Measurements from ENCODE around the gene ST8SIA5. TPM values are rescaled to one million over a fixed set of nuclear protein-coding genes. Genes with fewer than 3 reads are reported as not detected.

ST8SIA5 gene
- total and polyA plus RNA-seq, 2 donors (not counting 1 experiment from before 2014, with no cell fraction given): under 0.01 to 0.01 TPM

DNA sequence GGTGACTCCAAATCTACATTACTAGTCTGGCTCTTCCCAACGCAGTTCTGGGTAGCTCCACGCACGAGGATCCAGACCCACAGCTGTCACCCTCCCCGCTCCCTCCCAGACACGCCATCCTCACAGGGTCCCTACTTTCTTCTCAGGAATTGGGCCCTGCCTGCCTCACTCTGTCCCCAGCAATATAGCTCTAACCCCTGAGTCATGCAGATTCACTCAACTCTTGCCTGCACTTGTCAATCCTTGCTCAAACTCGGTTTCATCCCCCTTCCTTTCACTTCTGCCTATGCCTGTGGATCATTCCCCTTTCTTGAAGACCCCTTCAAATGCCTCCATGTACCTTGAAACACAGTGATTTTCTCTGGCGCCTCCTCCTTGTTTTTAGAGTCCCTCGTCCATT is 5.0 kb downstream of the ST8SIA5 start:
- TF ChIP-seq EZH2 (IDR thresholded peaks at IDR 0.05; ENCODE audit: low read length, missing control alignments): no peak
- TF ChIP-seq, protein P1, sequence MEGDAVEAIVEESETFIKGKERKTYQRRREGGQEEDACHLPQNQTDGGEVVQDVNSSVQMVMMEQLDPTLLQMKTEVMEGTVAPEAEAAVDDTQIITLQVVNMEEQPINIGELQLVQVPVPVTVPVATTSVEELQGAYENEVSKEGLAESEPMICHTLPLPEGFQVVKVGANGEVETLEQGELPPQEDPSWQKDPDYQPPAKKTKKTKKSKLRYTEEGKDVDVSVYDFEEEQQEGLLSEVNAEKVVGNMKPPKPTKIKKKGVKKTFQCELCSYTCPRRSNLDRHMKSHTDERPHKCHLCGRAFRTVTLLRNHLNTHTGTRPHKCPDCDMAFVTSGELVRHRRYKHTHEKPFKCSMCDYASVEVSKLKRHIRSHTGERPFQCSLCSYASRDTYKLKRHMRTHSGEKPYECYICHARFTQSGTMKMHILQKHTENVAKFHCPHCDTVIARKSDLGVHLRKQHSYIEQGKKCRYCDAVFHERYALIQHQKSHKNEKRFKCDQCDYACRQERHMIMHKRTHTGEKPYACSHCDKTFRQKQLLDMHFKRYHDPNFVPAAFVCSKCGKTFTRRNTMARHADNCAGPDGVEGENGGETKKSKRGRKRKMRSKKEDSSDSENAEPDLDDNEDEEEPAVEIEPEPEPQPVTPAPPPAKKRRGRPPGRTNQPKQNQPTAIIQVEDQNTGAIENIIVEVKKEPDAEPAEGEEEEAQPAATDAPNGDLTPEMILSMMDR (conservative IDR thresholded peaks at IDR 0.05 in 1 of 2, IDR thresholded peaks at IDR 0.05 in 1 of 2; ENCODE audit: low read depth in 1 of 2, low read length in 2 of 2): no peak
- Histone ChIP-seq H3K36me3 (ENCODE audit: control insufficient read depth, insufficient read depth, low read length) (no peaks in the 10 kb centered on the region), H2AFZ (ENCODE audit: low read length) (no peak overlapping the region), H3K4me2 (ENCODE audit: extremely low read depth, insufficient read depth, low read length) (no peak overlapping the region), H3K27me3 (ENCODE audit: control insufficient read depth, insufficient read depth, low read length) (peaks cover 30% of the 10 kb centered on the region), H3K4me1 (ENCODE audit: control insufficient read depth, extremely low read depth, insufficient read depth, low read length) (no peaks in the 10 kb centered on the region), H3K9ac (ENCODE audit: insufficient read depth, low read length) (no peak overlapping the region), H4K20me1 (ENCODE audit: control insufficient read depth, extremely low read depth, insufficient read depth, low read length) (no peaks in the 10 kb centered on the region), H3K9me3 (ENCODE audit: control insufficient read depth, insufficient read depth, low read depth, low read length) (no peaks in the 10 kb centered on the region), H3K79me2 (ENCODE audit: control insufficient read depth, insufficient read depth, low read length) (no peaks in the 10 kb centered on the region), H3K27ac (ENCODE audit: insufficient read depth, low read length) (no peak overlapping the region), H3K4me3 (replicated peaks in 1 of 4; ENCODE audit: control extremely low read depth in 1 of 4, insufficient read depth in 1 of 4, low read depth in 3 of 4, low read length in 4 of 4) (no peak overlapping the region)
- no peak for DNase-seq (ENCODE audit: low read depth in 2 of 2)

GRCh38 chr18:46750626-46751025 is 6.2 kb downstream of the ST8SIA5 start:
- H3K9me3 ChIP-seq (ENCODE audit: control insufficient read depth, insufficient read depth, low read depth, low read length): no peaks in the 10 kb centered on the region
- H3K9ac ChIP-seq (ENCODE audit: insufficient read depth, low read length): no peak overlapping the region
- H2AFZ ChIP-seq (ENCODE audit: low read length): no peak overlapping the region
- no peak overlapping the region for H3K4me3 ChIP-seq (replicated peaks in 1 of 4; ENCODE audit: control extremely low read depth in 1 of 4, insufficient read depth in 1 of 4, low read depth in 3 of 4, low read length in 4 of 4)
- no peaks in the 10 kb centered on the region for H3K4me1 ChIP-seq (ENCODE audit: control insufficient read depth, extremely low read depth, insufficient read depth, low read length)
- no peak overlapping the region for H3K27ac ChIP-seq (ENCODE audit: insufficient read depth, low read length)
- no peaks in the 10 kb centered on the region for H3K79me2 ChIP-seq (ENCODE audit: control insufficient read depth, insufficient read depth, low read length)
- no peaks in the 10 kb centered on the region for H3K36me3 ChIP-seq (ENCODE audit: control insufficient read depth, insufficient read depth, low read length)
- TF ChIP-seq, protein P1 (conservative IDR thresholded peaks at IDR 0.05 in 1 of 2, IDR thresholded peaks at IDR 0.05 in 1 of 2; ENCODE audit: low read depth in 1 of 2, low read length in 2 of 2): no peak
- TF ChIP-seq EZH2 (IDR thresholded peaks at IDR 0.05; ENCODE audit: low read length, missing control alignments): no peak
- H3K4me2 ChIP-seq (ENCODE audit: extremely low read depth, insufficient read depth, low read length): no peak overlapping the region
- DNase-seq (ENCODE audit: low read depth in 2 of 2): no peak
- H4K20me1 ChIP-seq (ENCODE audit: control insufficient read depth, extremely low read depth, insufficient read depth, low read length): no peaks in the 10 kb centered on the region
- peaks cover 17% of the 10 kb centered on the region for H3K27me3 ChIP-seq (ENCODE audit: control insufficient read depth, insufficient read depth, low read length)

DNA sequence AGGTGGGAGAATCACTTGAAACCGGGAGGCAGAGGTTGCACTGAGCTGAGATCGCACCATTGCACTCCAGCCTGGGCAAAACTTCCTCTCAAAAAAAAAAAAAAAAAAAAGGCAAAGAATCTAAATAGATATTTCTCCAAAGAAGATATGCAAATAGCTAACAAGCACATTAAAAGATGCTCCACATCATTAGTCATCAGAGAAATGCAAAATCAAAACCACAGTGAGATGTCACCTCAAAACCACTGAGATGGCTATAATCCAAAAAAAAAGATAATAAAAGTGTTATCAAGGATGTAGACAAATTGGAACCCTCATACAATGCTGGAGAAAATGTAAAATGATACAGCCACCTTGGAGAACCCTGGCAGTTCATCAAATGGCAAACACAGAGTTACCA is 8.4 kb downstream of the ST8SIA5 start:
- TF ChIP-seq, protein P1 (conservative IDR thresholded peaks at IDR 0.05 in 1 of 2, IDR thresholded peaks at IDR 0.05 in 1 of 2; ENCODE audit: low read depth in 1 of 2, low read length in 2 of 2): no peak
- no peak for TF ChIP-seq EZH2 (IDR thresholded peaks at IDR 0.05; ENCODE audit: low read length, missing control alignments)
- no peak overlapping the region for H3K4me2 ChIP-seq (ENCODE audit: extremely low read depth, insufficient read depth, low read length)
- no peak overlapping the region for H3K27ac ChIP-seq (ENCODE audit: insufficient read depth, low read length)
- H3K27me3 ChIP-seq (ENCODE audit: control insufficient read depth, insufficient read depth, low read length): peaks cover under 1% of the 10 kb centered on the region
- no peaks in the 10 kb centered on the region for H3K36me3 ChIP-seq (ENCODE audit: control insufficient read depth, insufficient read depth, low read length)
- no peaks in the 10 kb centered on the region for H3K9me3 ChIP-seq (ENCODE audit: control insufficient read depth, insufficient read depth, low read depth, low read length)
- H3K79me2 ChIP-seq (ENCODE audit: control insufficient read depth, insufficient read depth, low read length): no peaks in the 10 kb centered on the region
- no peak for DNase-seq (ENCODE audit: low read depth in 2 of 2)
- H2AFZ ChIP-seq (ENCODE audit: low read length): no peak overlapping the region
- H4K20me1 ChIP-seq (ENCODE audit: control insufficient read depth, extremely low read depth, insufficient read depth, low read length): no peaks in the 10 kb centered on the region
- no peak overlapping the region for H3K9ac ChIP-seq (ENCODE audit: insufficient read depth, low read length)
- no peaks in the 10 kb centered on the region for H3K4me1 ChIP-seq (ENCODE audit: control insufficient read depth, extremely low read depth, insufficient read depth, low read length)
- H3K4me3 ChIP-seq (replicated peaks in 1 of 4; ENCODE audit: control extremely low read depth in 1 of 4, insufficient read depth in 1 of 4, low read depth in 3 of 4, low read length in 4 of 4): no peak overlapping the region

Measured in fibroblast of lung (primary cell).